HEK293 (cell line): ENCODE data around the gene SRBD1.
A peak's percentile ranks its signal among the peaks of the same experiment; 100 is the strongest.

ENCODE experiments used
- CTCF ChIA-PET: fragments of 350-600 bp; formaldehyde crosslinking; extraction: SDS; loops from one replicate; lab custom pipeline; 2021; ENCODE audit warnings: antibody characterized with exemption; lab: Yijun Ruan, JAX
- POLR2A ChIA-PET: fragments of 300-600 bp; formaldehyde crosslinking; extraction: SDS; loops from one replicate; lab custom pipeline; 2020; ENCODE audit warnings: antibody characterized with exemption, inconsistent platforms; lab: Yijun Ruan, JAX
- H3K27ac ChIP-seq: fragments of 200-500 bp; sonication (Bioruptor generic); 2 replicates; pipeline ENCODE4 v1.5.1; 2014; ENCODE audit warnings: low read depth, low read length, control low read depth, inconsistent platforms; ENCODE audit errors: extremely low read depth
- H3K36me3 ChIP-seq, 2 experiments: fragments of 200-500 bp in 1 of 2; sonication (Bioruptor generic) in 1 of 2; 1 replicate in 1 of 2; 2 replicates in 1 of 2; pipeline ENCODE4 v1.5.1; 2014 to 2017; ENCODE audit warnings: inconsistent platforms in 2 of 2, low read length in 2 of 2; ENCODE audit not compliant: control insufficient read depth in 2 of 2, insufficient read depth in 1 of 2
- H3K4me1 ChIP-seq: fragments of 200-500 bp; sonication (Bioruptor generic); 2 replicates; pipeline ENCODE4 v1.5.1; 2014; ENCODE audit warnings: mild to moderate bottlenecking, low read length, inconsistent platforms; ENCODE audit not compliant: control insufficient read depth, insufficient read depth
- H3K4me3 ChIP-seq: 2 replicates; pipeline ENCODE4 v1.5.1; 2011; ENCODE audit warnings: low read depth, mild to moderate bottlenecking, control low read depth, low read length, moderate library complexity
- H3K9me3 ChIP-seq: fragments of 200-500 bp; sonication (Bioruptor generic); 2 replicates; pipeline ENCODE4 v1.5.1; 2014; ENCODE audit warnings: low read depth, low read length, inconsistent platforms; ENCODE audit not compliant: control insufficient read depth, insufficient read depth
- MZF1 ChIP-seq: fragments of 450-650 bp; formaldehyde crosslinking; IDR thresholded peaks from 2 replicates; pipeline ENCODE4 v1.5.1; 2017; ENCODE audit warnings: missing biosample characterization, missing genetic modification characterization, borderline replicate concordance
- OVOL3 ChIP-seq: fragments of 450-650 bp; formaldehyde crosslinking; IDR thresholded peaks from 2 replicates; pipeline ENCODE4 v1.5.1; 2016; ENCODE audit warnings: missing biosample characterization, missing genetic modification characterization
- PATZ1 ChIP-seq: fragments of 450-650 bp; formaldehyde crosslinking; IDR thresholded peaks from 2 replicates; pipeline ENCODE4 v1.5.1; 2016; ENCODE audit warnings: missing biosample characterization, missing genetic modification characterization
- PRDM6 ChIP-seq: fragments of 450-650 bp; formaldehyde crosslinking; IDR thresholded peaks from 2 replicates; pipeline ENCODE4 v1.5.1; 2017; ENCODE audit warnings: missing biosample characterization, missing genetic modification characterization
- REST ChIP-seq: fragments of 450-650 bp; formaldehyde crosslinking; IDR thresholded peaks from 2 replicates; pipeline ENCODE4 v1.5.1; 2016; ENCODE audit warnings: missing biosample characterization, missing genetic modification characterization
- ZIC2 ChIP-seq: fragments of 450-650 bp; formaldehyde crosslinking; IDR thresholded peaks from 2 replicates; pipeline ENCODE4 v1.5.1; 2016; ENCODE audit warnings: missing biosample characterization, missing genetic modification characterization
- ZNF214 ChIP-seq: fragments of 450-650 bp; formaldehyde crosslinking; IDR thresholded peaks from 2 replicates; pipeline ENCODE4 v1.5.1; 2017; ENCODE audit warnings: missing biosample characterization, mild to moderate bottlenecking, missing genetic modification characterization, borderline replicate concordance
- ZNF24 ChIP-seq: fragments of 450-650 bp; formaldehyde crosslinking; IDR thresholded peaks from 2 replicates; pipeline ENCODE4 v1.5.1; 2016; ENCODE audit warnings: missing biosample characterization, missing genetic modification characterization
- ZNF37A ChIP-seq: fragments of 450-650 bp; IDR thresholded peaks from 2 replicates; pipeline ENCODE4 v1.5.1; 2018; ENCODE audit warnings: missing biosample characterization, missing genetic modification characterization
- ZNF48 ChIP-seq: fragments of 450-650 bp; formaldehyde crosslinking; IDR thresholded peaks from 2 replicates; pipeline ENCODE4 v1.5.1; 2016; ENCODE audit warnings: missing biosample characterization, missing genetic modification characterization
- ZNF488 ChIP-seq: fragments of 450-650 bp; formaldehyde crosslinking; IDR thresholded peaks from 2 replicates; pipeline ENCODE4 v1.5.1; 2016; ENCODE audit warnings: missing biosample characterization, missing genetic modification characterization
- ZNF501 ChIP-seq: fragments of 450-650 bp; formaldehyde crosslinking; IDR thresholded peaks from 2 replicates; pipeline ENCODE4 v1.5.1; 2016; ENCODE audit warnings: missing biosample characterization, missing genetic modification characterization
- ZNF514 ChIP-seq: fragments of 450-650 bp; formaldehyde crosslinking; IDR thresholded peaks from 2 replicates; pipeline ENCODE4 v1.5.1; 2016; ENCODE audit warnings: missing biosample characterization, missing genetic modification characterization
- ZNF529 ChIP-seq: fragments of 450-650 bp; formaldehyde crosslinking; IDR thresholded peaks from 2 replicates; pipeline ENCODE4 v1.5.1; 2017; ENCODE audit warnings: missing genetic modification characterization, missing biosample characterization; ENCODE audit not compliant: insufficient replicate concordance
- ZNF626 ChIP-seq: fragments of 450-650 bp; sonication (Bioruptor Pico); formaldehyde crosslinking; IDR thresholded peaks from 2 replicates; pipeline ENCODE4 v1.5.1; 2018; ENCODE audit warnings: missing biosample characterization, missing genetic modification characterization, inconsistent platforms
- ZNF664 ChIP-seq: fragments of 450-650 bp; formaldehyde crosslinking; IDR thresholded peaks from 2 replicates; pipeline ENCODE4 v1.5.1; 2016; ENCODE audit warnings: missing biosample characterization, missing genetic modification characterization
- ZXDB ChIP-seq: fragments of 450-650 bp; formaldehyde crosslinking; IDR thresholded peaks from 2 replicates; pipeline ENCODE4 v1.5.1; 2016; ENCODE audit warnings: missing biosample characterization, missing genetic modification characterization

SRBD1 gene

GRCh38 chr2:45452866-45453265 lies 158.2 kb downstream of the SRBD1 start:
- no peaks in the 10 kb centered on the region for H3K36me3 ChIP-seq
- ChIA-PET POLR2A (interaction anchor here (0.6 to 0.7 kb wide), 2 partner anchors 127 to 286 kb away, joined by 3 to 4 read pairs; no protein-coding TSS in a partner anchor), CTCF (interaction anchor here (0.6 to 0.7 kb wide), 2 partner anchors 39 to 472 kb away, joined by 3 to 4 read pairs; no protein-coding TSS in a partner anchor)
- TF ChIP-seq ZNF514 (tag by site-specific recombination) (no peak), ZNF529 (tag by site-specific recombination) (peak; percentile 7)
- no peak overlapping the region for H3K27ac ChIP-seq
- H3K4me3 ChIP-seq = no peak overlapping the region
- no peaks in the 10 kb centered on the region for H3K9me3 ChIP-seq
- H3K4me1 ChIP-seq = no peaks in the 10 kb centered on the region

GRCh38 chr2:45450634-45451033 lies 160.4 kb downstream of the SRBD1 start:
- ChIA-PET CTCF (no interaction called here), POLR2A (no interaction called here)
- no peaks in the 10 kb centered on the region for H3K9me3 ChIP-seq
- H3K4me3 ChIP-seq = no peak overlapping the region
- TF ChIP-seq OVOL3 (tag by site-specific recombination) = no peak
- TF ChIP-seq REST (tag by site-specific recombination) = peak; percentile 24; the same call in 1 of the 2 replicates
- no peak for TF ChIP-seq ZXDB (tag by site-specific recombination)
- H3K27ac ChIP-seq = no peak overlapping the region
- H3K4me1 ChIP-seq = no peaks in the 10 kb centered on the region
- no peaks in the 10 kb centered on the region for H3K36me3 ChIP-seq

GRCh38 chr2:45448217-45448616 lies 162.8 kb downstream of the SRBD1 start:
- TF ChIP-seq PRDM6 (tag by site-specific recombination) = no peak
- TF ChIP-seq PATZ1 (tag by site-specific recombination) = no peak
- TF ChIP-seq ZNF48 = no peak
- no peak for TF ChIP-seq ZIC2 (tag by site-specific recombination)
- no peak for TF ChIP-seq ZNF626 (tag by site-specific recombination)
- TF ChIP-seq ZNF37A = no peak
- TF ChIP-seq ZNF664 (tag by site-specific recombination) = no peak
- no peak for TF ChIP-seq ZNF488 (tag by site-specific recombination)
- TF ChIP-seq ZNF24 (tag by site-specific recombination) = no peak
- no peak for TF ChIP-seq ZNF501 (tag by site-specific recombination)
- TF ChIP-seq ZNF214 (tag by site-specific recombination) = no peak
- no peak for TF ChIP-seq MZF1 (tag by site-specific recombination)
- H3K36me3 ChIP-seq = no peaks in the 10 kb centered on the region
- ChIA-PET POLR2A (no interaction called here), CTCF (interaction anchor here (0.6 to 0.7 kb wide), 2 partner anchors 46 to 1055 kb away, joined by 3 read pairs; no protein-coding TSS in a partner anchor)
- no peaks in the 10 kb centered on the region for H3K4me1 ChIP-seq
- H3K27ac ChIP-seq = no peak overlapping the region
- H3K4me3 ChIP-seq = no peak overlapping the region
- no peaks in the 10 kb centered on the region for H3K9me3 ChIP-seq
